ENCODE data around the gene LSM14A.
"Not testable (repeated sequence)": the region's sequence is repeated elsewhere in the genome, so short reads cannot be mapped to it uniquely, and the experiment has no call there.

The LSM14A gene

DNA sequence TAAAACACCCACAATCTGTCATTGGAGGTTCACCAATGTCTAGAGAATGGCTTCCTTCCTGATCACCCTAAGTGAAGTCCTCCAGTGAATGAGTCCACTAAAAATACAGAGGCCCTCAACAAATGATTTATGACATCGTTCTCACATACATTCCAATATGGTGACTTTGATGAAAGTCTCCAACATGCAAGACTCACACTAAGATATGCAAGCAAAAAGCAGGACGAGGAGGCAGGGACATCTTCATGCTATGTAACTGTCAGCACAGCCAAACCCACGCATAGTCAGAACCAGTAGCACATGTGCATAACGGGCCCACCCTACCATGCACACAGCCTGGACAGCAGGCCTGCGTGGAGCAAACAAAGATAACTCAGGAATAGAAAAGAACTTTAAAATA, 16.6 kb upstream of the LSM14A start:
- in situ Hi-C loops (cut with MboI; ENCODE audit: low pct_unique_long_range_greater_than_20kb, low sequenced_read_pairs, unreplicated experiment) = no loop called here
- no peak for DNase-seq (ENCODE audit: low spot score)
- TF ChIP-seq, protein P1, sequence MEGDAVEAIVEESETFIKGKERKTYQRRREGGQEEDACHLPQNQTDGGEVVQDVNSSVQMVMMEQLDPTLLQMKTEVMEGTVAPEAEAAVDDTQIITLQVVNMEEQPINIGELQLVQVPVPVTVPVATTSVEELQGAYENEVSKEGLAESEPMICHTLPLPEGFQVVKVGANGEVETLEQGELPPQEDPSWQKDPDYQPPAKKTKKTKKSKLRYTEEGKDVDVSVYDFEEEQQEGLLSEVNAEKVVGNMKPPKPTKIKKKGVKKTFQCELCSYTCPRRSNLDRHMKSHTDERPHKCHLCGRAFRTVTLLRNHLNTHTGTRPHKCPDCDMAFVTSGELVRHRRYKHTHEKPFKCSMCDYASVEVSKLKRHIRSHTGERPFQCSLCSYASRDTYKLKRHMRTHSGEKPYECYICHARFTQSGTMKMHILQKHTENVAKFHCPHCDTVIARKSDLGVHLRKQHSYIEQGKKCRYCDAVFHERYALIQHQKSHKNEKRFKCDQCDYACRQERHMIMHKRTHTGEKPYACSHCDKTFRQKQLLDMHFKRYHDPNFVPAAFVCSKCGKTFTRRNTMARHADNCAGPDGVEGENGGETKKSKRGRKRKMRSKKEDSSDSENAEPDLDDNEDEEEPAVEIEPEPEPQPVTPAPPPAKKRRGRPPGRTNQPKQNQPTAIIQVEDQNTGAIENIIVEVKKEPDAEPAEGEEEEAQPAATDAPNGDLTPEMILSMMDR (IDR thresholded peaks at IDR 0.05; ENCODE audit: extremely low read depth, insufficient read depth, missing control alignments) = no peak

DNA sequence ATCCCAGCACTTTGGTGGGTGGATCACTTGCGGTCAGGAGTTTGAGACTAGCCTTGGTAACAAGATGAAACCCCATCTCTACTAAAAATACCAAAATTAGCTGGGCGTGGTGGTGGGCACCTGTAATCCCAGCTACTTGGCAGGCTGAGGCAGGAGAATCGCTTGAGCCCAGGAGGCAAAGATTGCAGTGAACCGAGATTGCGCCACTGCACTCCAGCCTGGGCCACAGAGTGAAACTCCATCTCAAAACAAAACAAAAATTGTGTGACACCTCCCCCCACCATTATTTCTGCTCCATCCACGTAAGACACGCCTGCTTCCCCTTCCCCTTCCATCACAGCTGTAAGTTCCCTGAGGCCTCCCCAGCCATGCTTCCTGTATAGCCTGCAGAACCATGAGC, 13.3 kb upstream of the LSM14A start:
- DNase-seq (ENCODE audit: low spot score); in situ Hi-C loops (cut with MboI; ENCODE audit: low pct_unique_long_range_greater_than_20kb, low sequenced_read_pairs, unreplicated experiment): not testable (repeated sequence)

DNA sequence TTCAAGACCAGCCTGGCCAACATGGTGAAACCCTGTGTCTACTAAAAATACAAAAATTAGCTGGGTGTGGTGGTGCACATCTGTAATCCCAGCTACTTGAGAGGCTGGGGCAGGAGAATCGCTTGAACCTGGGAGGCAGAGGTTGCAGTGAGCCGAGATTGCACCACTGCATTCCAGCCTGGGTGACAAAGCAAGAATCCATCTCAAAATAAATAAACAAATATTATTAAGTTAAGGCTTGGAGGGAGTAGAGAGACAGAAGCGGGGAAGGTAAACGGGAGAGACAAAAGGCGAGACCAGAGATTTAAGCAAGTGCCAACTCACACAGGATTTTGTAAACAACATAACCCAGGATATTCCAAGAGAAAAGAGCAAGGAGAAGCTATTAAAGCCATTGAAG, 12.8 kb upstream of the LSM14A start:
- in situ Hi-C loops (cut with MboI; ENCODE audit: low pct_unique_long_range_greater_than_20kb, low sequenced_read_pairs, unreplicated experiment); DNase-seq (ENCODE audit: low spot score): not testable (repeated sequence)

DNA sequence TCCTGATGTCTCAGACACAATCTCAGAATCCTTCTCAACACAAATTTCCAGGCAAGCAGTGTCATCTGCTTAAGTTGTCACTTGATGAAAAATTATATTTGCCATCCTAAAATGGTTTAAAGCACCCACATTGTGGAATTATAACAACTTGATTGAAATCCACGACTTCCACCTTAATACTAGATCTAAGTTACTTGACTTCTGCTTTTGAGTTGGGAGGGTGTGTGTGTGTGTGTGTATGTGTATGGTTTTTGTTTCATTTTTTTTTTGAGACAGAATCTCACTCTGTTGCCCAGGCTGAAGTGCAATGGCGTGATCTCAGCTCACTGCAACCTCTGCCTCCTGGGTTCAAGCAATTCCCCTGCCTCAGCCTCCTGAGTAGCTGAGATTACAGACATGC, 10.4 kb upstream of the LSM14A start:
- DNase-seq (ENCODE audit: low spot score); in situ Hi-C loops (cut with MboI; ENCODE audit: low pct_unique_long_range_greater_than_20kb, low sequenced_read_pairs, unreplicated experiment): not testable (repeated sequence)

DNA sequence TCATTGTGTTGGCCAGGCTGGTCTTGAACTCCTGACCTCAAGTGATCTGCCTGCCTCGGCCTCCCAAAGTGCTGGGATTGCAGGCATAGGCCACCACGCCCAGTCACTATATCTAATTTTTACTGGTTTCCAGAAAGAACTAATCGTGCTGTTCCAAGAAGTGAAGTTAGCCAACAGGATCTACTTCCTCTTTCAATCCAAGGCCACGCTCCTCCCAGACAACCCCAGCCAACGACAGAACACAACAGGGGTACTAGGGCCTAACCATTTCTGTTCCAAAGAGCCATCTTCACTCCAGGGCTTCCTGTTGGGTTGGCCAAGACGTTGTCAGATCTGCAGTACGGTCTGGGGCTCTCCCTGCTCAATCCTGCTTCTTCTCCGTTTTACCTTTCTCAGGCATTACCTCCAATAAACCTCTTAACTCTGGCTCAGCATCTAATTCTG, 7.0 kb upstream of the LSM14A start:
- in situ Hi-C loops (cut with MboI; ENCODE audit: low pct_unique_long_range_greater_than_20kb, low sequenced_read_pairs, unreplicated experiment) = no loop called here
- DNase-seq (ENCODE audit: low spot score) = no peak
- TF ChIP-seq, protein P1 (IDR thresholded peaks at IDR 0.05; ENCODE audit: extremely low read depth, insufficient read depth, missing control alignments) = no peak

DNA sequence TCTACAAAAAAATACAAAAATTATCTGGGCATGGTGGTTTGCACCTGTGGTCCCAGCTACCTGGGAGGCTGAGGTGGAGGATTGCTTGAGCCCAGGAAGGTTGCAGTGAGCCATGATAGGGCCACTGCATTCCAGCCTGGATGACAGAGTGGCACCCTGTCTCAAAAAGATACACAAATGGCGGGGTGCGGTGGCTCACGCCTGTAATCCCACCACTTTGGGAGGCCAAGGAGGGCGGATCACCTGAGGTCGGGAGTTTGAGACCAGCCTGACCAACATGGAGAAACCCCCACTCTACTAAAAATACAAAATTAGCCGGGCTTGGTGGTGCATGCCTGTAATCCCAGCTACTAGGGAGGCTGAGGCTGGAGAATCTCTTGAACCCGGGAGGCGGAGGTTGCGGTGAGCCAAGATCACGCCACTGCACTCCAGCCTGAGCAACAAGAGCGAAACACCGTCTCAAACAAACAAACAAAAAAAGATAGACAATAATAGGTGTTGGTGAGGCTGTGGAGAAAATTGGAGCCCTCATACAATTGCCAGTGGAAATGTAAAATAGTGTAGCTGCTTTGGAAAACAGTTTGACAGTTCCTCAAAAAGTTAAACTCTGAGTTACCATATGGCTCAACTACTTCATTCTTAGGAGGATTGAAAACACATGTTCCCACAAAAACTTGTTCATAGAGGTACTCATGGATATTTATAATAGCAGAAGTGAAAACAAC, 2.7 kb upstream of the LSM14A start:
- DNase-seq (ENCODE audit: low spot score); in situ Hi-C loops (cut with MboI; ENCODE audit: low pct_unique_long_range_greater_than_20kb, low sequenced_read_pairs, unreplicated experiment): not testable (repeated sequence)

DNA sequence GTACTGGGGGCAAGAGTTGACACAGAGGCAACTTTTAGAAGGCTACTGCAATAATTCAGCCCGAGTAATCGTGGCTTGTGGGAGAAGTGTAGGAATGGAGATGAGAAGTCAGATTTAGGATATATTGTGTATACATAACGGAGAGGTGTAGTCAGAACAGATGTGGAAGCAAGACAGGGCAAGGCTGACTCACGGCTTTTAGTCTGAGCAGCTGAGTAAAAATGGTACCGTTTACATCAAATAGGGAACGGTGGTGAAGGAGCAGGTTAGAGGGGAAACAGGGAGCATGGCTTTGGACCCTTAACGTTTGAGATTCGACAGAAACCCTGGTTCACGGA, 796 bp upstream of the LSM14A start:
- peak; percentile 72 for DNase-seq (ENCODE audit: low spot score)
- in situ Hi-C loops (cut with MboI; ENCODE audit: low pct_unique_long_range_greater_than_20kb, low sequenced_read_pairs, unreplicated experiment) = no loop called here
- TF ChIP-seq, protein P1 (IDR thresholded peaks at IDR 0.05; ENCODE audit: extremely low read depth, insufficient read depth, missing control alignments) = no peak

DNA sequence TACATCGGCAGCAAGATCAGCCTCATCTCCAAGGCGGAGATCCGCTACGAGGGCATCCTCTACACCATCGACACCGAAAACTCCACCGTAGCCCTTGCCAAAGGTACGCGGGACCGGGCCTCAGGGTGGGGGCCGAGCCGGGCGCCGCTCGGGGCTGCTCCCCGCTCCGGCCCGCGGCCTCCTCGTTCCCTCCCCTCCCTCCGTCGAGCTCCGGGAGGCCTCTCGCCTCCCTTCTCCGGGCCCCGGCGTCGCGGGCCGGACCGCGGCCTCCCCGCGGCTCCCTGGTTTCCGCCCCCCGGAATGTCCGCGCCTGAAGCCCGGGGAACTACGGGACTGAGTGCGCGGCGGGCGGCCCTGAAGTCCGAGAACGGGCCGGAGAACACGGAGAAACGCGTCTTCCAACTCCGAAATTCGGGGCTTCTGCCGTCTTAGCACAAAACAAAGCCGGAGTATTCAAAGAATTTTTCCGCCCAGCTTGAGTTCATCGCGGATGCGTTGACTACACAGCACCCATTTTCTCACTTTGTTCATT, 423 bp downstream of the LSM14A start:
- TF ChIP-seq, protein P1 (IDR thresholded peaks at IDR 0.05; ENCODE audit: extremely low read depth, insufficient read depth, missing control alignments) = no peak
- DNase-seq (ENCODE audit: low spot score) = peak; percentile 20
- in situ Hi-C loops (cut with MboI; ENCODE audit: low pct_unique_long_range_greater_than_20kb, low sequenced_read_pairs, unreplicated experiment) = no loop called here
